ENCODE measurements around the gene KIAA1217.

Gene KIAA1217

GRCh38 chr10:24515481-24515880 is 306.5 kb downstream of the KIAA1217 start:
- DNase-seq, result no peak

- DNase-seq, result no peak
These were observed 309.5 kb downstream of the KIAA1217 start for GRCh38 chr10:24518411-24518810.

- peak; percentile 59 for DNase-seq
These were observed 310.2 kb downstream of the KIAA1217 start for GRCh38 chr10:24518981-24519597.

GRCh38 chr10:24519950-24520349 is 311.0 kb downstream of the KIAA1217 start:
- peak; percentile 15 for DNase-seq

- DNase-seq, result no peak
These were observed 315.4 kb downstream of the KIAA1217 start for GRCh38 chr10:24524314-24524713.

- DNase-seq, result no peak
These were observed 317.2 kb downstream of the KIAA1217 start for GRCh38 chr10:24526085-24526649.

GRCh38 chr10:24528946-24529345 is 320.0 kb downstream of the KIAA1217 start:
- no peak for DNase-seq

GRCh38 chr10:24531439-24531838 is 322.5 kb downstream of the KIAA1217 start:
- no peak for DNase-seq

- peak; percentile 68 for DNase-seq
These were observed 325.0 kb downstream of the KIAA1217 start for GRCh38 chr10:24533981-24534380.

GRCh38 chr10:24536636-24537035 is 327.7 kb downstream of the KIAA1217 start:
- DNase-seq, result no peak

GRCh38 chr10:24541239-24541753 is 332.4 kb downstream of the KIAA1217 start:
- DNase-seq, result no peak

GRCh38 chr10:24542314-24543270 is 333.7 kb downstream of the KIAA1217 start:
- DNase-seq, result no peak

GRCh38 chr10:24544776-24545175 is 335.8 kb downstream of the KIAA1217 start:
- no peak for DNase-seq

GRCh38 chr10:24545585-24545984 is 336.6 kb downstream of the KIAA1217 start:
- DNase-seq, result no peak

GRCh38 chr10:24550680-24551079 is 341.7 kb downstream of the KIAA1217 start:
- no peak for DNase-seq

GRCh38 chr10:24551161-24551560 is 342.2 kb downstream of the KIAA1217 start:
- DNase-seq, result no peak

- no peak for DNase-seq
These were observed 343.5 kb downstream of the KIAA1217 start for GRCh38 chr10:24552346-24553016.

- no peak for DNase-seq
These were observed 344.2 kb downstream of the KIAA1217 start for GRCh38 chr10:24553051-24553612.

- no peak for DNase-seq
These were observed 345.1 kb downstream of the KIAA1217 start for GRCh38 chr10:24554036-24554435.

- DNase-seq, result no peak
These were observed 347.3 kb downstream of the KIAA1217 start for GRCh38 chr10:24556126-24556749.

- DNase-seq, result peak; percentile 23
These were observed 348.1 kb downstream of the KIAA1217 start for GRCh38 chr10:24556750-24557742.
